Activated naive CD4-positive, alpha-beta T cell treated with anti-CD3 and anti-CD28 coated beads, Interleukin-2, amount 10 ng/mL, durations not matched to agents 7 days and 5 days (primary cell): ENCODE data around the gene TBC1D13.
"Not testable (repeated sequence)": the region's sequence is repeated elsewhere in the genome, so short reads cannot be mapped to it uniquely, and the experiment has no call there.

Experiments
- CTCF ChIA-PET: fragments of 350-600 bp; sonication (Branson Sonifier 250); formaldehyde crosslinking; loops from one replicate; lab custom pipeline; 2021; ENCODE audit warnings: antibody characterized with exemption; lab: Charles Lee
- DNase-seq: peaks from one replicate; pipeline ENCODE4 v3.0.0-alpha.2; 2020
- H3K27ac Mint-ChIP-seq: one replicate; pipeline ENCODE4 v1.8.0; 2021; ENCODE audit warnings: mild to moderate bottlenecking, moderate library complexity, mixed read lengths
- H3K27me3 Mint-ChIP-seq: one replicate; pipeline ENCODE4 v1.8.0; 2021; ENCODE audit warnings: mild to moderate bottlenecking, mixed read lengths
- H3K36me3 Mint-ChIP-seq: one replicate; pipeline ENCODE4 v1.8.0; 2021; ENCODE audit warnings: mixed read lengths
- H3K4me1 Mint-ChIP-seq: one replicate; pipeline ENCODE4 v1.8.0; 2021; ENCODE audit warnings: mixed read lengths
- H3K4me3 Mint-ChIP-seq: one replicate; pipeline ENCODE4 v1.8.0; 2021; ENCODE audit warnings: mild to moderate bottlenecking, moderate library complexity, mixed read lengths
- H3K9me3 Mint-ChIP-seq: one replicate; pipeline ENCODE4 v1.8.0; 2021; ENCODE audit warnings: mixed read lengths

TBC1D13 gene

GRCh38 chr9:128771094-128771721 lies 15.8 kb upstream of the TBC1D13 start:
- Mint-ChIP-seq H3K27ac (peak overlapping the region; percentile 98), H3K36me3 (peaks cover 3% of the 10 kb centered on the region), H3K4me3 (peak overlapping the region; percentile 89), H3K9me3 (peaks cover 6% of the 10 kb centered on the region), H3K27me3 (peaks cover 10% of the 10 kb centered on the region), H3K4me1 (peaks cover 23% of the 10 kb centered on the region)
- no peak for DNase-seq
- CTCF ChIA-PET = interaction anchor here (1.1 to 1.2 kb wide), 3 partner anchors 16 to 122 kb away, joined by 3 to 4 read pairs (median 3); partner anchors contain the start of genes ENDOG and TBC1D13

DNA sequence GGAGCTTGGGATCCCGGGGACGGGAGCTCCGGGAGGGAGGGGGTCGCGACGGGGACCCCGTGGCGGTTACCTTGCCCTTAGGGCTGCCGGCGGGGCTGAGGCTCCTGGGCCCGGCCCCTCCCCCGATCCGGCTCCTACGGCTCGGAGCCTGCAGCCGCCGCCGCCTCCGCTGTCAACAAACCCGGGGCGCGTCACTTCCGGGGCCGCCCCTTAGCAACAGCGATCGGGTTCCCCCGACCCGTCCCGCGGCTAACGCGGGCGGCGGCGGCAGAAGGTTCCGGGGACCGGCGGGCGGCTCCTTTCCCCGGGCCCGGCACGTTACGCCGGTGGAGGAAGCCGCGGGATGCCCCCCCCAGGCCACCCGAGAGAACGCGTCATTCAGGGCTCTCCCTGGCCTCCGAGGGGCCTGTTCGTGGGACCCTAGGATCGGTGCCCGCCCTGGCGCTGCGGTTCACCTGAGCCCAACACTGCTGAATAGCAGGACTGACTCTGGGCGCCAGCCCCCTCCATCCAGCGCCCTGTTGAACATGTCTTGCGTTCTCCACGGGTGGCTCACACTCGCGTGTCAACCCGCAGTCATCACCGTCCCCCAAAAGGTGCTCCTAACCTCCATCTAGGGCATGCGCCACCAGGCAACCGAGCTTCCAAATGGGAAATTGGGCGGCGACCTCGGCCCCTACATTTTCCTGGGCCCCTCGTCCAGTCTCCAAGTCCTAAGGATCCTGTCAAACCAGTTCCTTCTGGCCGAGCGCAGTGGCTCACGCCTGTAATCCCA lies 15.1 kb upstream of the TBC1D13 start, which contains the start of gene ZER1:
ZER1 (minus strand) TSS at position 183 of the 775 bp plus-strand sequence. CDS start 16,362 bp downstream, outside the sequence.
- H3K27me3 Mint-ChIP-seq = peaks cover 10% of the 10 kb centered on the region
- peaks cover 6% of the 10 kb centered on the region for H3K9me3 Mint-ChIP-seq

DNA sequence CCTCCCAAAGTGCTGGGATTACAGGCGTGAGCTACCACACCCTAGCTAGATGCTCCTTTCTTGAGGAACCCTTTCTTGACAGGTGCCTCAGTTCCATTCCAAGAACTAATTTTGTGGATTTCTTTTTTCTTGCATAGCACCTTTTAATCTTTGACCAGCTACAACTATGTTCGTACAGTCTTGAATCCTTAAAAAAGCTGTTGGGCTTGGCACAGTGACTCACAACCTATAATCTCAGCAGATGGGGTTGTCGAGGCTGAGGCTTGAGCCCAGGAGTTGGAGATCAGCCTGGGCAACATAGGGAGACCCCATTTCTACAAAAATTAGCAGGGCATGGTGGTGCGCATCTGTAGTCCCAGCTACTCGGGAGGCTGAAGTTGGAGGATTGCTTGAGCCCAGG lies 14.0 kb upstream of the TBC1D13 start:
- Mint-ChIP-seq H3K9me3 (peaks cover 6% of the 10 kb centered on the region), H3K4me1 (peaks cover 23% of the 10 kb centered on the region), H3K4me3 (peak overlapping the region; percentile 89), H3K36me3 (peaks cover 3% of the 10 kb centered on the region), H3K27me3 (peaks cover 10% of the 10 kb centered on the region), H3K27ac (peak overlapping the region; percentile 75)
- no peak for DNase-seq
- CTCF ChIA-PET = interaction anchor here (1.2 kb wide), 1 partner anchor 9 kb away, joined by 5 read pairs; no protein-coding TSS in a partner anchor

More for the DNA sequence above, 15.1 kb upstream of the TBC1D13 start, which contains the start of gene ZER1:
- peak; percentile 95 for DNase-seq
- CTCF ChIA-PET = interaction anchor here (1.1 to 1.2 kb wide), 2 partner anchors 10 to 46 kb away, joined by 3 to 5 read pairs; partner anchors contain the start of gene ENDOG
- H3K4me3 Mint-ChIP-seq = peak within 1 kb of the TSS; percentile 89
- H3K4me1 Mint-ChIP-seq = peaks cover 23% of the 10 kb centered on the region
- peaks cover 3% of the 10 kb centered on the region for H3K36me3 Mint-ChIP-seq
- H3K27ac Mint-ChIP-seq = peak within 1 kb of the TSS; percentile 98

- Mint-ChIP-seq H3K27me3 (peaks cover 10% of the 10 kb centered on the region), H3K9me3 (peaks cover 6% of the 10 kb centered on the region), H3K36me3 (peaks cover 3% of the 10 kb centered on the region), H3K4me1 (peaks cover 19% of the 10 kb centered on the region), H3K27ac (no peak overlapping the region), H3K4me3 (no peak overlapping the region)
- CTCF ChIA-PET = interaction anchor here (1.1 kb wide), 1 partner anchor 43 kb away, joined by 3 read pairs; no protein-coding TSS in a partner anchor
- DNase-seq = no peak
Measured at GRCh38 chr9:128774804-128775203, 12.2 kb upstream of the TBC1D13 start.

DNA sequence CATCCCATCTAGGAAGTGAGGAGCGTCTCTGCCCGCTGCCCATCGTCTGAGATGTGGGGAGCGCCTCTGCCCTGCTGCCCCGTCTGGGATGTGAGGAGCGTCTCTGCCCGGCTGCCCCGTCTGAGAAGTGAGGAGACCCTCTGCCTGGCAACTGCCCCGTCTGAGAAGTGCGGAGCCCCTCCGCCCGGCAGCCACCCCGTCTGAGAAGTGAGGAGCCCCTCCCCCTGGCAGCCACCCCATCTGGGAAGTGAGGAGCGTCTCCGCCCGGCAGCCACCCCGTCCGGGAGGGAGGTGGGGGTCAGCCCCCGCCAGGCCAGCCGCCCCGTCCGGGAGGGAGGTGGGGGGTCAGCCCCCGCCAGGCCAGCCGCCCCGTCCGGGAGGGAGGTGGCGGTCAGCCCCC lies 7.0 kb upstream of the TBC1D13 start:
- H3K4me1 Mint-ChIP-seq, H3K4me3 Mint-ChIP-seq, H3K36me3 Mint-ChIP-seq, H3K9me3 Mint-ChIP-seq, DNase-seq, CTCF ChIA-PET, H3K27ac Mint-ChIP-seq, H3K27me3 Mint-ChIP-seq: not testable (repeated sequence)

GRCh38 chr9:128781187-128782070 lies 5.6 kb upstream of the TBC1D13 start:
- CTCF ChIA-PET = interaction anchor here (1.1 to 1.8 kb wide), 2 partner anchors 9 to 33 kb away, joined by 3 to 5 read pairs; no protein-coding TSS in a partner anchor
- Mint-ChIP-seq H3K4me3 (no peak overlapping the region), H3K36me3 (no peaks in the 10 kb centered on the region), H3K4me1 (peaks cover 3% of the 10 kb centered on the region), H3K27ac (no peak overlapping the region), H3K27me3 (no peaks in the 10 kb centered on the region), H3K9me3 (peaks cover 3% of the 10 kb centered on the region)
- no peak for DNase-seq

GRCh38 chr9:128782669-128783068 lies 4.4 kb upstream of the TBC1D13 start:
- H3K4me3 Mint-ChIP-seq = no peak overlapping the region
- peaks cover 3% of the 10 kb centered on the region for H3K9me3 Mint-ChIP-seq
- H3K27ac Mint-ChIP-seq = no peak overlapping the region
- H3K36me3 Mint-ChIP-seq = no peaks in the 10 kb centered on the region
- CTCF ChIA-PET = interaction anchor here (0.7 to 1.8 kb wide), 3 partner anchors 10 to 50 kb away, joined by 3 to 5 read pairs (median 3); no protein-coding TSS in a partner anchor
- peaks cover 3% of the 10 kb centered on the region for H3K27me3 Mint-ChIP-seq
- peaks cover 7% of the 10 kb centered on the region for H3K4me1 Mint-ChIP-seq
- no peak for DNase-seq

DNA sequence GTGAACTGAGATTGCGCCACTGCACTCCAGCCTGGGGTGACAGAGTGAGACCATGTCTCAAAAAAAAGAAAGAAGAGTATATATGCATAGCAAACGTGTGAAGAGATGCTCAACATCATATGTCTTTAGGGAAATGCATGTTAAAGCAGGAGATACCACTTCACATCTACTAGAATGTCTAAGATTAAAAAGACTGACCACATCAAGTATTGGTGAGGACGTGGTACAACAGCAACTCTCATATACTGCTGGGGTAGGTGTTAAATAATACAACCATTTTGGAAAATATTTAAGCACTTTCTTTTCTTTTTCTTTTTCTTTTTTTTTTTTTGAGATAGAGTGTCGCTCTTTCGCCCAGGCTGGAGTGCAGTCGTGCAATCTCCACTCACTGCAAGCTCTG lies 1.6 kb upstream of the TBC1D13 start:
- CTCF ChIA-PET = interaction anchor here (1.1 kb wide), 1 partner anchor 32 kb away, joined by 3 read pairs; no protein-coding TSS in a partner anchor
- H3K27ac Mint-ChIP-seq = no peak overlapping the region
- H3K27me3 Mint-ChIP-seq = peaks cover 3% of the 10 kb centered on the region
- peaks cover 22% of the 10 kb centered on the region for H3K4me1 Mint-ChIP-seq
- H3K36me3 Mint-ChIP-seq = peaks cover 2% of the 10 kb centered on the region
- DNase-seq = no peak
- H3K4me3 Mint-ChIP-seq = no peak overlapping the region
- H3K9me3 Mint-ChIP-seq = peaks cover 3% of the 10 kb centered on the region

DNA sequence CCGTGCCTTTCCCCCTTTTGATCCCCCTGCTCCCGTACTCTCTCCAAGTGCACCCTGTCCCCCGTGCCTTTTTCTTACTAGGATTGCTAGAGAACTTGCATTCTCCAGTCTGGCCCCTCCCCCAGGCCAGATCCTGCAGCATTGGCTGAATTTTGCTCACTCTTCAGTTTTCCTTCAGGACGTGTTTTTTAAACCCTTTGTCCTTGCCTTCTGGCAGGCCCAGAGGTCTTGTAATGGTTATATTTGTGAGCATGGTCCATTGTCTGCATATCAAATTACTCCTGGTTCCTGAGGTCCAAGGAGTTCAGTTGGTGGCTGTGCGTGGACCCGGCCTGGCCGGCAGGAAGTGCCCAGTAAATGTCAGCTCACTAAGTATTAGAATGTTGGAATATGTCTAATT lies 606 bp downstream of the TBC1D13 start:
- Mint-ChIP-seq H3K27me3 (peaks cover 3% of the 10 kb centered on the region), H3K4me1 (peaks cover 22% of the 10 kb centered on the region), H3K4me3 (peak overlapping the region; percentile 95), H3K9me3 (no peaks in the 10 kb centered on the region), H3K27ac (peak overlapping the region; percentile 95), H3K36me3 (peaks cover 5% of the 10 kb centered on the region)
- CTCF ChIA-PET = interaction anchor here (1.7 kb wide), 1 partner anchor 30 kb away, joined by 5 read pairs; the partner anchor contains the start of gene ENDOG
- peak; percentile 41 for DNase-seq

- H3K27me3 Mint-ChIP-seq = peaks cover 3% of the 10 kb centered on the region
- H3K27ac Mint-ChIP-seq = peak overlapping the region; percentile 95
- CTCF ChIA-PET = interaction anchor here (0.6 to 1.7 kb wide), 2 partner anchors 29 to 140 kb away, joined by 3 to 5 read pairs; partner anchors contain the start of gene ENDOG
- no peak for DNase-seq
- peaks cover 22% of the 10 kb centered on the region for H3K4me1 Mint-ChIP-seq
- H3K9me3 Mint-ChIP-seq = no peaks in the 10 kb centered on the region
- H3K36me3 Mint-ChIP-seq = peaks cover 13% of the 10 kb centered on the region
- peak overlapping the region; percentile 95 for H3K4me3 Mint-ChIP-seq
Measured at GRCh38 chr9:128788445-128788844, 1.4 kb downstream of the TBC1D13 start.

DNA sequence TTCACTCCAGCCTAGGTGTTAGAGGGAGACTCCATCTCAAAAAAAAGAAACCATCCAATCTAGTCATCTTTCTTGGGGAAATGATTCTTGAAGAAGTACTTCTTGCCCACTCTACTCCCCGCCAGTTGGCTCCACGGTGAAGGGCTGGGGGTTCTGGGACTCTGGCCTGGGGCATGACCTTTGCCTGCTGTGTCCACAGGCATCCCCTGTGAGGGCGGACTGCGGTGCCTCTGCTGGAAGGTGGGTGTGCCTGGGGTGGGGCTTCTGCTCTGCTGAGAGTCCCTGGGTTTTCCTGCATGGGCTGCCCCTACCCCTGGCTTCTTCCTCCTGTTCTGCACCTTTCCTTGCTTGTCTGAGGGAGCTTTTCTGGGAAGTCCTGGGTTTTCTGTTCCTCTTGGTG lies 3.5 kb downstream of the TBC1D13 start:
- Mint-ChIP-seq H3K9me3 (no peaks in the 10 kb centered on the region), H3K36me3 (peaks cover 17% of the 10 kb centered on the region), H3K4me1 (peaks cover 19% of the 10 kb centered on the region), H3K27ac (no peak overlapping the region), H3K4me3 (no peak overlapping the region), H3K27me3 (peaks cover 3% of the 10 kb centered on the region)
- CTCF ChIA-PET = no interaction called here
- DNase-seq = no peak

- H3K27ac Mint-ChIP-seq = no peak overlapping the region
Measured at GRCh38 chr9:128792134-128792533, 5.1 kb downstream of the TBC1D13 start.

DNA sequence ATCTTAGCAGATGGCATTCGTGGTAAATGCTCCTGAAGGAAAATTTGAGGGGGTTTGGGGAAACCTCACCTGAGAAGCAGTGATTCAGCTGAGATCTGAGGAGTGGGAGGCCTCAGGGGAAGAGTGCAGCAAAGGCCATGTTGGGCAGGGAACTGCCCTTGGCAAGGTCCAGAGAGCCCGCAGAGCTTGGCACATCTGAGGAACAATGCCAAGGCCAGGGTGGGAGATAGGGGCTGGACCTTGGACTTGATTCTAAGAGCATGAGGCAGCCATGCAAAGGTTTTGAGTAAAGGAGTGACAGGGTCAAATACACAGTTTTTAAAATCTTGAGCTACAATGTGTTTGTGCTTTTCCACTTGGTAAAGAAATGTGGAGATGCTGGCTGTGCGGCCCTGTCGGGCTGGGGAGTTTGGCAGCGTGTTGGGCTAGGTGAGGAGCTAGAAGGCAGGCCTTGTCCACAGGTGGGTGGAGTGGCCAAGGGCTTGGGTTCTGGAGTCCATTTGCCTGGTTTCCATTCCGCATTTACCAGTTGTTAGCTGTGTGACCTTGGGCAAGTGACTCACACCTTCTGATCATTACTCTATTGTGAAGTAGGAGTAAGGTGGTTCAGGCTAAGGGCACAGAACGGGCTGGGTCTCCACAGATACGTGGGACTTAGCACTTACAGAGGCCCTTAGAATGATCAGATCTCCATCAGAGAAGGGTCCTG lies 6.1 kb downstream of the TBC1D13 start:
- H3K4me1 Mint-ChIP-seq = peaks cover 10% of the 10 kb centered on the region
- peaks cover 21% of the 10 kb centered on the region for H3K36me3 Mint-ChIP-seq
- no peaks in the 10 kb centered on the region for H3K9me3 Mint-ChIP-seq
- no peaks in the 10 kb centered on the region for H3K27me3 Mint-ChIP-seq
- no peak overlapping the region for H3K4me3 Mint-ChIP-seq
- H3K27ac Mint-ChIP-seq = no peak overlapping the region
- no peak for DNase-seq
- CTCF ChIA-PET = interaction anchor here (1.1 kb wide), 1 partner anchor 25 kb away, joined by 3 read pairs; the partner anchor contains the start of gene ENDOG

More at GRCh38 chr9:128792134-128792533, 5.1 kb downstream of the TBC1D13 start:
- H3K27me3 Mint-ChIP-seq = no peaks in the 10 kb centered on the region
- CTCF ChIA-PET = interaction anchor here (1.1 kb wide), 1 partner anchor 26 kb away, joined by 3 read pairs; the partner anchor contains the start of gene ENDOG
- peaks cover 17% of the 10 kb centered on the region for H3K36me3 Mint-ChIP-seq
- H3K4me3 Mint-ChIP-seq = no peak overlapping the region
- no peak for DNase-seq
- peaks cover 16% of the 10 kb centered on the region for H3K4me1 Mint-ChIP-seq
- H3K9me3 Mint-ChIP-seq = no peaks in the 10 kb centered on the region
